ENCODE results near the gene OGFOD2.
"Not testable (repeated sequence)": the region's sequence is repeated elsewhere in the genome, so short reads cannot be mapped to it uniquely, and the experiment has no call there.

The OGFOD2 gene

GRCh38 chr12:122974892-122975789, at the start of gene OGFOD2:
Gene OGFOD2, plus strand, starts transcription at chr12:122975244. Its CDS starts 8 bp downstream, at chr12:122975252.
- DNase-seq (ENCODE audit: low read depth in 1 of 2, low spot score in 1 of 2), result peak; percentile 82 to 88

DNA sequence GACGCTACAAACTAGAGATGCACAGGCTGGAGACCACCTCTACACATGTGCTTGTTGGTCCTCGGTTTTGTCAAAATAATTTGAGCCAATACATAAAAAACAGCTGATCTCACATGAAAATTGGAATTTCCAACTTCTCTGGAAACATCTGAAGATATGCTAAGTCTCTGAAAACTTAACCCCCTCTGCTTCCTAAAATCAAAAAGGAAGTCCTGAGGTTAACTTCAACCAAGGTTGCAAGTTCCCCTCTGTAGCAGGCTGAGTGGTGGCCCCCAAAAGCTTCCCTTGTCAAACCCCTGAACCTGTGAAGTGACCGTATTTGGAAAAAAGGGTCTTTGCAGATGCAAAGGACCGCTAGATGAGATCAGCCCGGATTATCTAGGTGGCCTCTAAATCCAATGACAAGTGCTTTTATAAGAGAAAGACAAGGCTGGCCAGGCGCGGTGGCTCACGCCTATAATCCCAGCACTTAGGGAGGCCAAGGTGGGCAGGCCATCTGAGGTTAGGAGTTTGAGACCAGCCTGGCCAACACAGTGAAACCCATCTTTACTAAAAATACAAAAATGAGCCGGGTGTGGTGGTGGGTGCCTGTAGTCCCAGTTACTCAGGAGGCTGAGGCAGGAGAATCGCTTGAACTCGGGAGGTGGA, 47.2 kb upstream of the OGFOD2 start:
- no peak for DNase-seq (ENCODE audit: low read depth in 1 of 2, low spot score in 1 of 2)

GRCh38 chr12:122928404-122929147, 46.5 kb upstream of the OGFOD2 start:
- no peak for DNase-seq (ENCODE audit: low read depth in 1 of 2, low spot score in 1 of 2)

- no peak for DNase-seq (ENCODE audit: low read depth in 1 of 2, low spot score in 1 of 2)
Measured at GRCh38 chr12:122929148-122929538, 45.9 kb upstream of the OGFOD2 start.

- DNase-seq (ENCODE audit: low read depth in 1 of 2, low spot score in 1 of 2), result no peak
Measured at GRCh38 chr12:122929812-122930211, 45.2 kb upstream of the OGFOD2 start.

DNA sequence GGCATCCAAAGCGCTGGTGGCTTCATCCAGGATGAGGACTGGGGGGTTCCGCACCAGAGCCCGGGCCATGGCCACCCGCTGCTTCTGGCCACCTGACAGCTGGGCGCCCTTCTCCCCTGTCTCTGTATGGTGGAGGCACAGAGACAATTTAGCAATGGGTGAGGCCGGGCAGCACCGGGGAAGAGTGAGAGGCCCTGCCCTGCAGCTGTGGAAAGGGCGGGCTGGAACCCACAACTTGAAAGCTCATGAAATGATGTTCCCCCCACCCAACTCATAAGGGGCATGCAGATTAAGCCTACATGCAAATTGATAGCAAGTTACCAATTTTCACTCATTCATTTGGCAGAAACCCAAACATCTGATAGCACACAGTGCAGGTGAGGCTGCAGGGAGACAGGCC, 42.8 kb upstream of the OGFOD2 start:
- no peak for DNase-seq (ENCODE audit: low read depth in 1 of 2, low spot score in 1 of 2)

DNA sequence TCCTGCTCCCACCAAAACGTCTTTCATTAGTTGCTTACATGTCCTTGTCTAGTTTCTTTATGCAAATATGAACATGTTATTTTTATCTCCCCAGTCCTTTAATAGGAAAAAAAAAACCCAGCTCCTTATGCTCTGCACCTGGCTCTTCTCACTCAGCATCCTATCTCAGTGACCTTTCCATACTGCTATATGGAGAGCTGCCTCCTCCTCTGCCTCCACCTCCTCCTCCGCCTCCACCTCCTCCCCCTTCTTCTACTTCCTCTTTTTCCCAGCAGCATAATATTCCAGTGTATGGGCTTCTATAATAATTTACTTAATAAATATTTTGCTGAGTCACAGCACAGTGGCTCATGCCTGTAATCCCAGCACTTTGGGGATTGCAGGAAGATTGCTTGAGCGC, 40.3 kb upstream of the OGFOD2 start:
- no peak for DNase-seq (ENCODE audit: low read depth in 1 of 2, low spot score in 1 of 2)

DNA sequence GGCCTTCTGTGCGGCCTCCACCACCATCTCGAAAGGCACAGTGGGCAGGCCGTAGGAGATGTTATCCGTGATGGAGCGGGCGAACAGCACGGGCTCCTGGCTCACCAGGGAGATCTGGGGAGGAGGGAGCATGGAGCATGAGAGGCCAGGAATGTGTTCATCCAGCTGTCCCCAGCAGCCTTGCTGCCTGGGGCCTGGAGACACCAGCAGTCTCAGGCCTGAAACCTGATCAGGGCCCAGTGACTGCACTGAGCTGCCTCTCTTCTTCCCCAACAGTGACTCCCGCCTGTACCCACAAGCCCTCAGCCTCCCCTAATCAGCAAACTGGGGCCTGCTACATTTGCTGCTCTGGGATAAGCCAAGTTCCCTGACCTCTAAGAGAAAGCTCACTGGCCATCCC, 39.7 kb upstream of the OGFOD2 start:
- no peak for DNase-seq (ENCODE audit: low read depth in 1 of 2, low spot score in 1 of 2)

- no peak for DNase-seq (ENCODE audit: low read depth in 1 of 2, low spot score in 1 of 2)
Measured at GRCh38 chr12:122937622-122938091, 37.4 kb upstream of the OGFOD2 start.

DNA sequence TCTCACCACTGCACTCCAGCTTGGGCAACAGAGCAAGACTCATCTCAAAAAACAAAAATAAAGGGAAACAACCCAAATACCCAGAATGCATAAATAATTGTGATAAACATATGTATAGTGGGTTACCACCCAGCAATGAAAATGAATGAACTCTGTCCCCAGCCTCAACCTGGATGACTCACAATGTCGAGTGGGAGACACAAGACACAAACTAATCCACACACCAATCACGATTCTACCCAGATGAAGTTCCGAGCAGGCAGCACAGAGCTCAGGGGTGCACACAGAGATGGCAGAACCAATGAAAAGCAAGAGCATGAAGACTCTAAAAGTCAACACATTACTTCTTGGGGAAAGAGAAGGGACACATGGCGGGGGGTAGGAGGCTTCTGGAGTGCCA, 35.9 kb upstream of the OGFOD2 start:
- no peak for DNase-seq (ENCODE audit: low read depth in 1 of 2, low spot score in 1 of 2)

- DNase-seq (ENCODE audit: low read depth in 1 of 2, low spot score in 1 of 2), result not testable (repeated sequence)
Measured at GRCh38 chr12:122941351-122941750, 33.7 kb upstream of the OGFOD2 start.

DNA sequence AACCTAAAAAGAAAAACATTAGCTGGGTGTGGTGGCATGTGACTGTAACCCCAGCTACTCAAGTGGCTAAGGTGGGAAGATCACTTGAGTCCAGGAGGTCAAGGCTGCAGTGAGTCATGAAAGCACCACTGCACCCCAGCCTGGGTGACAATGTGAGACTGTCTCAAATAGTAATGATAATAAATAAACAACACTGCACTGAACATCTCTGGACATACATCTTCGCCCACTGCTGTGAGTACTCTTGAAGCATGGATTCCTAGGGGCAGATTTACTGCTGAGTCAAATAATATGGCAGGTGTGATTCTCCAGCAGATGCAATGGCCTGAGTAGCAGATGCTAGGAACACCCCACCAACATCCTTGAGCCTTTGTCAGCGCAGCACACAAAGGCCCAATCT, 32.4 kb upstream of the OGFOD2 start:
- DNase-seq (ENCODE audit: low read depth in 1 of 2, low spot score in 1 of 2), result no peak

DNA sequence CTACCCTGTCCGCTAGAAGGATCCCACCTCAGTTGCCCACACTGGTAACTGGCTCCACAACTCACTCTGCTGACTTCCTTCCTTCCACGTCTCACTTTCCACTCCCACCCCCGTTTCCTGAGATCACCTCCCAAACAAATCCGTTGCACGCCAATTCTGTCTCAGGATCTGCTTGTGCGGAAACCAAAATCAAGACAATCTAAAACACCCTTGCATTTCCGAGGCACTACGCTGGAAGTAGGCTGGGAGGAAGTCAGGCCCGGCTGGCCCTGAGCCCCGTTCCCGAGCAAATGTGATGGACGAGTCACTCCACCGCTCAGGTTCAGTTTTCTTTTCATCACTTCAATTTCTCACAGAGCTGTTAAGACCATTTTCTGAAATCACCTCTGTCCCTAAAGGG, 31.8 kb upstream of the OGFOD2 start:
- DNase-seq (ENCODE audit: low read depth in 1 of 2, low spot score in 1 of 2), result no peak

- DNase-seq (ENCODE audit: low read depth in 1 of 2, low spot score in 1 of 2), result no peak
Measured at GRCh38 chr12:122944605-122945592, 30.1 kb upstream of the OGFOD2 start.

- DNase-seq (ENCODE audit: low read depth in 1 of 2, low spot score in 1 of 2), result peak; percentile 50 to 60
Measured at GRCh38 chr12:122946690-122947341, 28.2 kb upstream of the OGFOD2 start.

- DNase-seq (ENCODE audit: low read depth in 1 of 2, low spot score in 1 of 2), result no peak
Measured at GRCh38 chr12:122947352-122947792, 27.7 kb upstream of the OGFOD2 start.

DNA sequence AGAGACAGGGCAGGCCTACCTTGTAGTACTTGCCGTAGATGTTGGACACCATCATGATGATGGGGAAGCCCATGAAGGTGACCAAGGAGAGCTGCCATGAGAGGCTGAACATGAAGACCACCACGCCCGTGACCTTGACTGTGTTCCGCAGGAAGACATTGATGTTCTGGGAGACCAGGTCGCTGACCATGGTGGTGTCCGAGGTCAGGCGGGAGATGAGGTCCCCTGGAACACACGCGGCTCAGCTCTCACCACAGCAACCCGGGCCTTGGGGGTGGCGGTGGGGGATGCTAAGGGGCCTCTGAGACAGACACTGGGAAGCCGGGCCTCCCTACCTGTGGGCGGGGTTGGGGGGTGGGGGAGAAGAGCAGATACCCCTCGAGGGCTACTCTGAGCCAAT, 26.4 kb upstream of the OGFOD2 start:
- no peak for DNase-seq (ENCODE audit: low read depth in 1 of 2, low spot score in 1 of 2)

GRCh38 chr12:122949405-122949804, 25.6 kb upstream of the OGFOD2 start:
- DNase-seq (ENCODE audit: low read depth in 1 of 2, low spot score in 1 of 2), result no peak

- DNase-seq (ENCODE audit: low read depth in 1 of 2, low spot score in 1 of 2), result no peak
Measured at GRCh38 chr12:122949816-122950675, 25.0 kb upstream of the OGFOD2 start.
